GM10266 (cell line): Measurements from ENCODE around the gene HSPA4.

ENCODE experiments used
- DNase-seq: peaks from one replicate; pipeline ENCODE4 v3.0.0; 2012; ENCODE audit errors: extremely low spot score
- TF ChIP-seq, protein P1 (sequence below): IDR thresholded peaks from 2 replicates; pipeline ENCODE4 v1.5.1; 2012; ENCODE audit warnings: mild to moderate bottlenecking, low read depth; ENCODE audit not compliant: control insufficient read depth, insufficient read depth; ENCODE audit errors: missing control alignments

The HSPA4 gene

DNA sequence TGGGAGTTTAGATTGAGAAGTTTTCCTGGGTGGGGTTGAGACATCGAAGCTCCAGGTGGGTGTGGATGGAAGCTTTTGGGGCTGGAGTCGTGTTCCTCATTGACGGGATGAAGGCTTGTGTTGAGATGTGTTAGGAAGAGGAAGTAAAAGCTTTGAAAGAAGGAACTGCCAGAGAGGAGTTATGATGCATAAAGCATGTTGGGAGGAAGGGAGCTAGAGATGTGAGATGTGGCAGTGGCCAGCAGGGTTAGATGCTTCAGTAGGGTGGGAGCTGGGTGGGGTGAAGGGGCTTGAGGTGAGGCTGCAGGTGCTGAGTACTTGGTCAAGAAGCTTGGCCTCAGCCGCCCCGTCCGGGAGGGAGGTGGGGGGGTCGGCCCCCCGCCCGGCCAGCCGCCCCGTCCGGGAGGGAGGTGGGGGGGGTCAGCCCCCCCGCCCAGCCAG is 56.7 kb downstream of the HSPA4 start:
- TF ChIP-seq, protein P1, sequence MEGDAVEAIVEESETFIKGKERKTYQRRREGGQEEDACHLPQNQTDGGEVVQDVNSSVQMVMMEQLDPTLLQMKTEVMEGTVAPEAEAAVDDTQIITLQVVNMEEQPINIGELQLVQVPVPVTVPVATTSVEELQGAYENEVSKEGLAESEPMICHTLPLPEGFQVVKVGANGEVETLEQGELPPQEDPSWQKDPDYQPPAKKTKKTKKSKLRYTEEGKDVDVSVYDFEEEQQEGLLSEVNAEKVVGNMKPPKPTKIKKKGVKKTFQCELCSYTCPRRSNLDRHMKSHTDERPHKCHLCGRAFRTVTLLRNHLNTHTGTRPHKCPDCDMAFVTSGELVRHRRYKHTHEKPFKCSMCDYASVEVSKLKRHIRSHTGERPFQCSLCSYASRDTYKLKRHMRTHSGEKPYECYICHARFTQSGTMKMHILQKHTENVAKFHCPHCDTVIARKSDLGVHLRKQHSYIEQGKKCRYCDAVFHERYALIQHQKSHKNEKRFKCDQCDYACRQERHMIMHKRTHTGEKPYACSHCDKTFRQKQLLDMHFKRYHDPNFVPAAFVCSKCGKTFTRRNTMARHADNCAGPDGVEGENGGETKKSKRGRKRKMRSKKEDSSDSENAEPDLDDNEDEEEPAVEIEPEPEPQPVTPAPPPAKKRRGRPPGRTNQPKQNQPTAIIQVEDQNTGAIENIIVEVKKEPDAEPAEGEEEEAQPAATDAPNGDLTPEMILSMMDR, result no peak
- no peak for DNase-seq

GRCh38 chr5:133109655-133110483 is 58.1 kb downstream of the HSPA4 start:
- no peak for DNase-seq
- TF ChIP-seq, protein P1, result no peak

DNA sequence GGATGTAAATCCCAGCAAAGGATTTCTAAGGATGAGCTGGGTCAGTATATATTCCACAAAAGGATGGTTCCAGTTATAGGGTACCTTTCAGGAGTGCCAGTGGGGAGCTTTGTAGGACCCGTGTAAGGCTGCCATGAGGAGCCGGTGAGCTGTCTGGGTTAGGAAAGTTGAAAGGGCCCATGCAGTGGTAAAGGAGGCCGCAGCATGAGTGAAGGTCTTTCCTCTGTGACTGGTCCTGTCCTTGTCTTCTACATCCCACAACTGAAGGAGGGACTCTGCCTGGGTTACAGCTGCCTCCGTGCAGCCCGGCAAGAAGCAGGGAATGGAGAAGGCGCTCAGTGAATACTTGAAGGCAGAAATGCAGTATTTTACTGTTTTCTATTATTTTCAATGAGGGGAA is 58.9 kb downstream of the HSPA4 start:
- no peak for DNase-seq
- TF ChIP-seq, protein P1, result no peak

GRCh38 chr5:133111299-133111698 is 59.5 kb downstream of the HSPA4 start:
- peak; percentile 84 for DNase-seq
- TF ChIP-seq, protein P1, result peak; percentile 98

GRCh38 chr5:133112026-133112660 is 60.3 kb downstream of the HSPA4 start:
- DNase-seq, result no peak
- TF ChIP-seq, protein P1, result no peak

DNA sequence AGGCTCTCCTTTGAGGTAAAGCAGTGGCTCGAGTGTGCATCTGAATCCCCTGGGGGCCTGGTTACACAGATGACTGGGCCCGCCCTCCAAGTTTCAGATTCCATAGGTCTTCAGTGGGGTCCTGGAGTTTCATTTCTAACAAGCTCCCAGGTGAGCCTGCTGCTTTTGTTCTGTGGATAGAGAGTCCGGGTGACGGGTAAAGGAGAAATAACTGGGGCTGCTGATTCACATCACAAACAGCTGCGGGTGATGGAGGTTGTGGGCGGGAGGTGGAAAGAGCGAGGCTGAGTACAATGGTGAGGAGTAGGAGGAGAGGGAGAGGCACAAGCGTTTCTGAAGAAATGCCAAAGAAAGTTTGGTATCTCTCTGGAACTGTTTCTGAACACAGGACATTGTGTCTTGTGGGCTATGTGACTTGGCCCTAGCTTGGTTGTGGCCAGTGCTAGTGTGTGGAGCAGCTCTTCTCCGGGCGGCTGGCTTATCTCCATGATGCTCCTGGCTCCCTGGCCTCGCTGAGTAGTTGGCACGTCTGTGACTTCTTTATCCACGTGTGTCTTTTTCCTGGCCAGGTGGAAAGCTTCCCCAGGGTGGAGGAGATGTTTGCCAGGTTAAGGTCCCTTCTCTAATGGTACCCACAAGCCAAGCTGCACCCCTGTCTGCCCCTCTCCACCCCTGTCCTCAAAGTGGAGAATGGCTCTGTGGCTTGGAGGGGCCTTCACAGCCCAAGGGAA is 61.7 kb downstream of the HSPA4 start:
- no peak for DNase-seq

More for the DNA sequence above, 61.7 kb downstream of the HSPA4 start:
- TF ChIP-seq, protein P1, result no peak
